GM11168 (cell line): ENCODE measurements around the gene CORIN.
"Not testable (repeated sequence)": the region's sequence is repeated elsewhere in the genome, so short reads cannot be mapped to it uniquely, and the experiment has no call there.

Experiments
- in situ Hi-C: fragments of 300-500 bp; cut with MboI; formaldehyde crosslinking; loops from one replicate; pipeline ENCODE4 v1.12.0; 2022; ENCODE audit warnings: low sequenced_read_pairs; ENCODE audit not compliant: unreplicated experiment

Gene CORIN

DNA sequence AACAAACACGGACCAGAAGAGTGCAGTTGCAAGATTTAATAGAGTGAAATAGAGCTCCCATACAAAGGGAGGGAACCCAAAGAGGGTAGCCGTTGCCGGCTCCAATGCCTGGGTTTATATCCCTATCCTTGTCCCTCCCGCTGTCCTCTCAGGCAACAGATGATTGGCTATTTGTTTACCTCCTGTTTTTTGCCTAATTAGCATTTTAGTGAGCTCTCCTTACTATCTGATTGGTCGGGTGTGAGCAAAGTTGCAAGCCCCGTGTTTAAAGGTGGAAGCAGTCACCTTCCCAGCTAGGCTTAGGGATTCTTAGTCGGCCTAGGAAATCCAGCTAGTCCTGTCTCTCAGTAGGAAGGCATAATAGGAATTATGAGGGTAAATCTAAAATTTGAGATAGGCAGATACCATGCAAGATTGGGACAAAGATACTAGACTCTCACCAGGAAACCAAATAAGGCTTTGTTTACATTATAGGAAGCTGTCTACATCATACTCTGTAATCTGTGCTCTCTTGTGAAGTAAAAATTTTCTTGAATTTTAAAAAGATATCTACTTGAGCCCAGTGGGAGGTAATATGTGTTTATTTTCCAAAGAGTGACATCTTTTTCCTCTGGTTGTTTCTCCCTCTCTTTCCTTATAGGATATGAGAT lies 286.8 kb downstream of the CORIN start:
- in situ Hi-C loops = no loop called here

DNA sequence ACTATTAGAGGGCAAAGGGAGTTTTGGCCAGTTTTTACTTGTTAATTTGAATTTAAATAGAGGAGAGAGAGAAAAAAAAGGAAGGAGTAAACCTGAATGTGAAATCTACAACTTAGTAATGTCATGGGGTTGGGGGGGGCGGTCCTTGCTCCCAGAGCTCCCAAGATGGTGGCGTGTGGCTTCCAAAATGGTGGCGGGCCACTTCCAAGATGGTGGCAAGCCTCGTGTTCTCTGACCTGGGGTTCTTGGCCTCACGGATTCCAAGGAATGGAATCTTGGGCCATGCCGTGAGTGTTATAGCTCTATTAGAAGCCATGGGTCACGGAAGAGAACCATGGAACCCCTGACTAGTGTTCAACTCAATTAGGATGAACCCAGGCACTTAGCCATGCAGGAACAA lies 287.5 kb downstream of the CORIN start:
- in situ Hi-C loops = not testable (repeated sequence)
